Panc1 (cell line): ENCODE data around the gene CD99. TPM values are rescaled to one million over a fixed set of nuclear protein-coding genes. Genes with fewer than 3 reads are reported as not detected.
A peak's percentile ranks its signal among the peaks of the same experiment; 100 is the strongest.

Experiments
- ATAC-seq: fragments of 200-7000 bp; cut with Tn5 transposase; 2 replicates; pipeline ENCODE4 v1.9.1; 2020; ENCODE audit warnings: mild to moderate bottlenecking, moderate library complexity
- BruUV-seq: library from RNA; stranded (reverse); fragments of 400-500 nt; replicated peaks from 2 replicates; lab custom pipeline; 2021; lab: Mats Ljungman, UMichigan
- CTCF ChIA-PET: fragments of 300-600 bp; sonication (Branson Sonifier 250); formaldehyde crosslinking; loops from one replicate; lab custom pipeline; 2022; ENCODE audit warnings: antibody characterized with exemption; lab: Charles Lee
- POLR2A ChIA-PET: fragments of 300-600 bp; sonication (Branson Sonifier 250); formaldehyde crosslinking; loops from one replicate; lab custom pipeline; 2022; ENCODE audit warnings: antibody characterized with exemption; lab: Charles Lee
- DNase-seq: peaks from one replicate; pipeline ENCODE4 v3.0.0-alpha.2; 2010; ENCODE audit warnings: low read depth, low spot score
- H3K27ac ChIP-seq: 2 replicates; pipeline ENCODE4 v1.5.1; 2011; ENCODE audit warnings: mild to moderate bottlenecking, low read length, inconsistent platforms
- H3K27me3 ChIP-seq: fragments of 200-500 bp; sonication (Bioruptor generic); 2 replicates; pipeline ENCODE4 v1.6.0; 2014; ENCODE audit warnings: low read length, inconsistent platforms; ENCODE audit not compliant: control insufficient read depth, insufficient read depth
- H3K36me3 ChIP-seq: fragments of 200-500 bp; sonication (Bioruptor generic); 2 replicates; pipeline ENCODE4 v1.5.1; 2014; ENCODE audit warnings: inconsistent platforms, mild to moderate bottlenecking, low read length, moderate library complexity; ENCODE audit not compliant: control insufficient read depth, insufficient read depth
- H3K4me1 ChIP-seq: 2 replicates; pipeline ENCODE4 v1.5.1; 2011; ENCODE audit warnings: inconsistent platforms, mild to moderate bottlenecking, low read length, moderate library complexity; ENCODE audit not compliant: control insufficient read depth, insufficient read depth
- H3K4me3 ChIP-seq, 2 experiments: 2 replicates each; pipeline ENCODE4 v1.5.1; 2011 to 2012; ENCODE audit warnings: low read depth in 2 of 2, low read length in 2 of 2, mild to moderate bottlenecking in 2 of 2, inconsistent platforms in 1 of 2, moderate library complexity in 1 of 2
- H3K9me3 ChIP-seq: fragments of 200-500 bp; sonication (Bioruptor generic); 2 replicates; pipeline ENCODE4 v1.5.1; 2014; ENCODE audit warnings: low read depth, mild to moderate bottlenecking, inconsistent platforms, low read length, moderate library complexity; ENCODE audit not compliant: control insufficient read depth, insufficient read depth
- POLR2AphosphoS5 ChIP-seq: IDR thresholded peaks from 2 replicates; pipeline ENCODE4 v1.6.1; 2012; ENCODE audit warnings: mild to moderate bottlenecking, low read depth, low read length, moderate library complexity
- REST ChIP-seq, 2 experiments: IDR thresholded peaks; 2 replicates each; pipeline ENCODE4 v1.6.1; 2011 to 2012; ENCODE audit warnings: low read depth in 2 of 2, control low read depth in 1 of 2, low read length in 1 of 2, mild to moderate bottlenecking in 1 of 2, moderate library complexity in 1 of 2; ENCODE audit not compliant: insufficient read depth in 1 of 2
- SIN3A ChIP-seq: IDR thresholded peaks from 2 replicates; pipeline ENCODE4 v1.6.1; 2012; ENCODE audit warnings: low read depth, mild to moderate bottlenecking, low read length, moderate library complexity, borderline replicate concordance; ENCODE audit not compliant: insufficient read depth
- TCF7L2 ChIP-seq: IDR thresholded peaks from 2 replicates; pipeline ENCODE4 v1.6.1; 2011; ENCODE audit warnings: mild to moderate bottlenecking, low read depth, low read length, inconsistent platforms
- in situ Hi-C: cut with HindIII; loops from 2 replicates; pipeline ENCODE4 v1.10.0; 2016; ENCODE audit warnings: low sequenced_read_pairs, low pct_unique_long_range_greater_than_20kb
- intact Hi-C: fragments of 100-400 bp; cut with micrococcal nuclease; formaldehyde crosslinking; loops from one replicate; pipeline ENCODE4 v1.10.0; 2022; ENCODE audit not compliant: unreplicated experiment
- total RNA-seq: library from RNA; stranded (reverse); gene quantifications from one replicate; pipeline ENCODE4 v1.2.1, GENCODE V29; 2021; ENCODE audit not compliant: unreplicated experiment
- TF ChIP-seq, protein P1 (sequence below): fragments of 450-650 bp; IDR thresholded peaks from 2 replicates; pipeline ENCODE4 v1.5.1; 2017; ENCODE audit warnings: mild to moderate bottlenecking

CD99 gene
- total RNA-seq, 1 experiment from 2014 or later: 67.6 TPM

DNA sequence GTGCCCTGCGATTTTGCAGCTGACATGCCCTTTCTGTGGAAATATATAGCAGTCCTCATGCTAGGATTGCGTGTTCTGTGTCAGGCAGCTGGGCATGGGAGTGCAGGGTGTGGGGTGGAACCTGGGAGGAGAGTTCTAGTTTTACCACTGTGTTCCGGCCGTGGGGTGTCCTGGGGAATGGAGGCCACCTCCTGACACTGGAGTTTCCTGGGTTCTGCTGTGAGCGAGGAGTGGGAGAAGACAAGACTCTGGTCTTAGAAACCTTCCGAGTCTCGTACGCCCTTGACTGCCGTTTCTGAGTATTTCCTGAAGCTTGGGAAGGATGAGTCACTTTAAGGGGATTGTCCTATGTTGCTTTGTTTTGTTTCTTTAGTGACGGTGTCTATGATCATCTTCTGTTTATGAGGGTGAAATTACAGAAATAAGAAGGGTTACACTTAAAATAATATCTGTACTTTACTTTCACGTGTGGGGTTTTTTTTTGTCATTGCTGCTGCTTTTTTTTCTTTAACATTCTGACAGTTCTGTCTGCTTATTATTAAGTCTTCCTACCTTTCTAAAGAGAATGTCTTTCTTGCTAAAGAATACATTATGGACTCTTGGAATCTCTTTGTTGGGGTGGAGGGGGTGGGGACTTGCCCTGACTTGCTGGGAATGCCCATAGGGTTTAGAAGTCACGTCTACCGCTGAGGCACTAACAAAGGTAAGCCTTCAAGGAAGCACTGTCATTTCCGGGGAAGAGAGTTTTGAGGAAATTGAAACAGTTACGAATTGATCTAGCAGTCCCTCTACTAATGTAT, 19.1 kb downstream of the CD99 start:
- Histone ChIP-seq H3K36me3 (no peaks in the 10 kb centered on the region), H3K9me3 (no peaks in the 10 kb centered on the region), H3K27me3 (no peaks in the 10 kb centered on the region), H3K4me1 (no peaks in the 10 kb centered on the region), H3K4me3 (0 out of 4 replicates have a peak overlapping the region, but pooled peaks of 1 of the 2 experiments have one; percentile 2), H3K27ac (no peak overlapping the region)
- intact Hi-C loops: no loop called here
- BruUV-seq: no TSS peak
- ChIA-PET POLR2A (no interaction called here), CTCF (no interaction called here)
- TF ChIP-seq, protein P1, sequence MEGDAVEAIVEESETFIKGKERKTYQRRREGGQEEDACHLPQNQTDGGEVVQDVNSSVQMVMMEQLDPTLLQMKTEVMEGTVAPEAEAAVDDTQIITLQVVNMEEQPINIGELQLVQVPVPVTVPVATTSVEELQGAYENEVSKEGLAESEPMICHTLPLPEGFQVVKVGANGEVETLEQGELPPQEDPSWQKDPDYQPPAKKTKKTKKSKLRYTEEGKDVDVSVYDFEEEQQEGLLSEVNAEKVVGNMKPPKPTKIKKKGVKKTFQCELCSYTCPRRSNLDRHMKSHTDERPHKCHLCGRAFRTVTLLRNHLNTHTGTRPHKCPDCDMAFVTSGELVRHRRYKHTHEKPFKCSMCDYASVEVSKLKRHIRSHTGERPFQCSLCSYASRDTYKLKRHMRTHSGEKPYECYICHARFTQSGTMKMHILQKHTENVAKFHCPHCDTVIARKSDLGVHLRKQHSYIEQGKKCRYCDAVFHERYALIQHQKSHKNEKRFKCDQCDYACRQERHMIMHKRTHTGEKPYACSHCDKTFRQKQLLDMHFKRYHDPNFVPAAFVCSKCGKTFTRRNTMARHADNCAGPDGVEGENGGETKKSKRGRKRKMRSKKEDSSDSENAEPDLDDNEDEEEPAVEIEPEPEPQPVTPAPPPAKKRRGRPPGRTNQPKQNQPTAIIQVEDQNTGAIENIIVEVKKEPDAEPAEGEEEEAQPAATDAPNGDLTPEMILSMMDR: no peak
- no peak for TF ChIP-seq TCF7L2
- no peak for TF ChIP-seq POLR2AphosphoS5
- TF ChIP-seq SIN3A: no peak
- TF ChIP-seq REST (IDR thresholded peaks at IDR 0.05; ENCODE audit: insufficient read depth in 1 of 2, low read depth in 2 of 2, low read length in 1 of 2): no peak
- peak; percentile 73; the same call in 1 of the 2 replicates for ATAC-seq
- in situ Hi-C loops: no loop called here
- peak; percentile 18 for DNase-seq

GRCh38 chrX:2711441-2711840, 20.3 kb downstream of the CD99 start:
- TF ChIP-seq, protein P1: no peak
- TF ChIP-seq TCF7L2: no peak
- TF ChIP-seq SIN3A: no peak
- TF ChIP-seq REST (IDR thresholded peaks at IDR 0.05; ENCODE audit: insufficient read depth in 1 of 2, low read depth in 2 of 2, low read length in 1 of 2): no peak
- no peak overlapping the region for H3K27ac ChIP-seq
- ATAC-seq (no peak), DNase-seq (no peak)
- no peaks in the 10 kb centered on the region for H3K36me3 ChIP-seq
- no TSS peak for BruUV-seq
- intact Hi-C loops: no loop called here
- H3K4me1 ChIP-seq: no peaks in the 10 kb centered on the region
- H3K9me3 ChIP-seq: no peaks in the 10 kb centered on the region
- CTCF ChIA-PET: no interaction called here
- H3K4me3 ChIP-seq: no peak overlapping the region
- POLR2A ChIA-PET: no interaction called here
- no peaks in the 10 kb centered on the region for H3K27me3 ChIP-seq
- in situ Hi-C loops: no loop called here
